AG04450 (cell line): ENCODE results near the gene CCDC190. TPM values are rescaled to one million over a fixed set of nuclear protein-coding genes. Genes with fewer than 3 reads are reported as not detected.

Experiments
- CTCF ChIA-PET: fragments of 300-600, 350-600 bp; formaldehyde crosslinking; extraction: SDS; loops from one replicate; lab custom pipeline; 2022; ENCODE audit warnings: antibody characterized with exemption, inconsistent platforms; lab: Charles Lee
- POLR2A ChIA-PET: fragments of 350-600 bp; formaldehyde crosslinking; extraction: SDS; loops from one replicate; lab custom pipeline; 2021; ENCODE audit warnings: antibody characterized with exemption, inconsistent platforms; lab: Yijun Ruan, JAX
- DNase-seq: peaks from one replicate; pipeline ENCODE4 v3.0.0-alpha.2; 2011; ENCODE audit warnings: low read depth, low spot score
- H3K27ac ChIP-seq: one replicate; pipeline ENCODE4 v1.5.1; 2012; ENCODE audit warnings: low read depth, low read length, control low read depth
- H3K27me3 ChIP-seq: one replicate; pipeline ENCODE4 v1.6.0; 2012; ENCODE audit warnings: low read length; ENCODE audit not compliant: control insufficient read depth, insufficient read depth
- H3K4me3 ChIP-seq: 2 replicates; pipeline ENCODE4 v1.5.1; 2011; ENCODE audit warnings: mild to moderate bottlenecking, low read depth, low read length, control low read depth
- H3K9me3 ChIP-seq: 2 replicates; pipeline ENCODE4 v1.5.1; 2012; ENCODE audit warnings: low read length; ENCODE audit not compliant: control insufficient read depth, insufficient read depth
- polyA plus RNA-seq: library from polyadenylated mRNA; depleted of rRNA; stranded (reverse); fragments of >200 nt; gene quantifications from 2 replicates; pipeline ENCODE4 v1.2.3, GENCODE V29; 2011
- TF ChIP-seq, protein P1 (sequence below): IDR thresholded peaks from 2 replicates; pipeline ENCODE4 v1.5.1; 2011; ENCODE audit warnings: low read depth, low read length, control low read depth, inconsistent platforms

The CCDC190 gene
- polyA plus RNA-seq, 1 experiment, result not detected

GRCh38 chr1:162902416-162902815 is 41.4 kb upstream of the CCDC190 start:
- no peaks in the 10 kb centered on the region for H3K9me3 ChIP-seq
- ChIA-PET CTCF (interaction anchor here (1.3 to 2.9 kb wide), 4 partner anchors 24 to 413 kb away, joined by 3 to 10 read pairs (median 8); partner anchors contain the start of gene RGS4), POLR2A (interaction anchor here (0.6 kb wide), 1 partner anchor 300 kb away, joined by 3 read pairs; the partner anchor contains the start of gene RGS5)
- H3K27ac ChIP-seq, result no peak overlapping the region
- TF ChIP-seq, protein P1, sequence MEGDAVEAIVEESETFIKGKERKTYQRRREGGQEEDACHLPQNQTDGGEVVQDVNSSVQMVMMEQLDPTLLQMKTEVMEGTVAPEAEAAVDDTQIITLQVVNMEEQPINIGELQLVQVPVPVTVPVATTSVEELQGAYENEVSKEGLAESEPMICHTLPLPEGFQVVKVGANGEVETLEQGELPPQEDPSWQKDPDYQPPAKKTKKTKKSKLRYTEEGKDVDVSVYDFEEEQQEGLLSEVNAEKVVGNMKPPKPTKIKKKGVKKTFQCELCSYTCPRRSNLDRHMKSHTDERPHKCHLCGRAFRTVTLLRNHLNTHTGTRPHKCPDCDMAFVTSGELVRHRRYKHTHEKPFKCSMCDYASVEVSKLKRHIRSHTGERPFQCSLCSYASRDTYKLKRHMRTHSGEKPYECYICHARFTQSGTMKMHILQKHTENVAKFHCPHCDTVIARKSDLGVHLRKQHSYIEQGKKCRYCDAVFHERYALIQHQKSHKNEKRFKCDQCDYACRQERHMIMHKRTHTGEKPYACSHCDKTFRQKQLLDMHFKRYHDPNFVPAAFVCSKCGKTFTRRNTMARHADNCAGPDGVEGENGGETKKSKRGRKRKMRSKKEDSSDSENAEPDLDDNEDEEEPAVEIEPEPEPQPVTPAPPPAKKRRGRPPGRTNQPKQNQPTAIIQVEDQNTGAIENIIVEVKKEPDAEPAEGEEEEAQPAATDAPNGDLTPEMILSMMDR, result no peak
- no peaks in the 10 kb centered on the region for H3K27me3 ChIP-seq
- no peak for DNase-seq
- no peak overlapping the region for H3K4me3 ChIP-seq

DNA sequence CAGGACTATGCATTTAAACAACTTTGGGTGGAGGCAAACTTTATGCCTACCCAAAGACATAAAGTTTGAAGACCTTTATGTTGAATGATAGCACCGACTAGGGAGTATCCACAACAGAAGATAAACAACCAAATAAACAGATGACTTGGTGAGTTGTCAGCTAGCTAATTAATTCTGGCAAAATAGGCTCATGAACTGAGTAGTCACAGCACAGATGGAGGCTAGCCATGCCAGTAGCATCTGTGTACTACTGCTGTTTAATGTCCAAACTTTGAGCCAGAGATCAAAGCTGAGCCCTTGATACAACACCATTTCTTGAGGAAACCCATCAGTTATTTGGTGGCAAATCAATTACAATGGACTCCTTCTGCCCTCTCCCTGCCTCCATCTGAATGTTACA is 40.3 kb upstream of the CCDC190 start:
- no peak for DNase-seq
- TF ChIP-seq, protein P1, result no peak
- ChIA-PET POLR2A (no interaction called here), CTCF (interaction anchor here (1.0 to 2.9 kb wide), 4 partner anchors 47 to 414 kb away, joined by 3 to 9 read pairs (median 6); partner anchors contain the start of gene RGS4)
- Histone ChIP-seq H3K9me3 (no peaks in the 10 kb centered on the region), H3K4me3 (no peak overlapping the region), H3K27me3 (no peaks in the 10 kb centered on the region), H3K27ac (no peak overlapping the region)

GRCh38 chr1:162899422-162900146 is 38.6 kb upstream of the CCDC190 start:
- POLR2A ChIA-PET, result no interaction called here

DNA sequence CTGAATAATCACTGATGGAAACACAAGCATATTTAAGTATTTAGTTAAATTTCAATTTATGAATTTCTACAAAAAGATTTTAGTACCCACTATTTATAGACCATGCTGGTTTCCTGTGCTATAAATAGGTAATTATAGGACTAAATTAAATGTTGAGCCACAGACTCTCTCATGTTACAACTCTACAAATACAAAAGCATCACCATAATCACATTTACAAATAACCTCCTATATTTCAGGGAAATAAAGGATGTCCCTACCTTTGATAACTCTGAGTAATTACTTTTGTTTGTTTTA is 32.6 kb upstream of the CCDC190 start:
- CTCF ChIA-PET, result interaction anchor here (0.7 to 2.3 kb wide), 3 partner anchors 15 to 205 kb away, joined by 3 to 7 read pairs (median 3); partner anchors contain the start of gene RGS4
- TF ChIP-seq, protein P1, result no peak
- H3K4me3 ChIP-seq, result no peak overlapping the region
- no peak for DNase-seq
- H3K27me3 ChIP-seq, result no peaks in the 10 kb centered on the region
- no peak overlapping the region for H3K27ac ChIP-seq
- POLR2A ChIA-PET, result no interaction called here
- H3K9me3 ChIP-seq, result no peaks in the 10 kb centered on the region

More at GRCh38 chr1:162899422-162900146, 38.6 kb upstream of the CCDC190 start:
- DNase-seq, result peak; percentile 70
- TF ChIP-seq, protein P1, result no peak
- CTCF ChIA-PET, result interaction anchor here (0.9 to 1.0 kb wide), 2 partner anchors 21 to 276 kb away, joined by 4 read pairs; no protein-coding TSS in a partner anchor
- no peak overlapping the region for H3K4me3 ChIP-seq
- H3K27me3 ChIP-seq, result no peaks in the 10 kb centered on the region
- no peak overlapping the region for H3K27ac ChIP-seq
- no peaks in the 10 kb centered on the region for H3K9me3 ChIP-seq
